Stimulated activated CD8-positive, alpha-beta memory T cell treated with anti-CD3 and anti-CD28 coated beads, Interleukin-15, amount 100 ng/mL, for 24 hours (primary cell): Measurements from ENCODE around the gene DOK7.

Experiments used
- DNase-seq: peaks from one replicate; pipeline ENCODE4 v3.0.0-alpha.2; 2020; ENCODE audit warnings: low read depth

Gene DOK7

DNA sequence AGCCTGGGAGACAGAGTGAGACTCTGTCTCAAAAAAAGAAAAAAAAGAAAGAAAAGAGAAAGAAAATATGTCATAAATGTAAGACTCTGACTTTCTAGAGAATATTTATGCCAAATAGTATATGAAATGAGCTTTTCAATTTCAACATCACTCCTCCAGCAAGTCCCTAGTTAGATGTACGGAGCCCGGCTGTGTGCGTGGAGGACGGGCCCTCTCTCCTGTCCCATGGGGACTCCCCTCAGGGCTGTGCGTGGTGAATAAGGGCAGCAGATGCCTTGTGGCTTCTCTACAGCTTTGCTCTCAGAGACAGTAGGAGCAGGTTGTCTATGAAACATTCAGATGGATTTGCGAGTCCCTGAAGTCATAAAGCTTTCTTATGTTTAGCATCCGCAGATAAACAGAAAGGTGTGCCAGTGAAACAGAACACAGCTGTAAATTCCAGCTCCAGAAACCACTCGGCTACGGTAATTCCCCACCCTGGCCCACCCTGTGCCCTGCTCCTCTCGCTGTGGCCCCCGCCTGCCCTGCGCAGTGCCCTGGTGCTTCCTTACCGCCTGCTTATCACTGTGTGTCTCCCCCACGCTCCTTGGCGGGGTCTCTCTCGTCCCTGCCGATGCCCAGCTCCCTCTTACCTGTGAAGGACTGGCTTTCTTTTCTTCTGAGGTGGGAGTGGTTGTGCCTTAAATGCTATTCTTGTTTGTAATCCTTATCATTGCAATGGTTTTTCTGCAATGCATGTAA, 35.2 kb upstream of the DOK7 start:
- no peak for DNase-seq

DNA sequence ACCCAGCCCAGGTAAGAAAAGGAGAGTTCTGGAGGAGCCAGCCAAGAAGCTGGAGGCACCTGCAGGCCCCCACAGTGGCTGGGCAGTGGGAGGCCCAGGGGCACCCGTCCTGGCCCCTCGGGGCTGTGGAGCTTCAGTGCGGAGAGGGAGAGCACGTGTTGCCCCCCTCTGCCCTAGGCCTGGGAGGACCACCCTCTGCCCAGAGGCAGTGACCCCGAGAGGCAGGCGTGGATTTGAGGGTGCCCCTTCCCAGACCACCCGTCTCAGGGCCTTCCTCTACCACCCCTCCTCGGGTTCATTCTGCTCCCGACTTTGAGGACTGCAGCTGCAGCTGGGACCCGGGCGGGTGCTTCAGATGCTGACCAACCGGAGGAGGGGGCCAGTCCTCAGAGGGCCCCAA, 33.5 kb upstream of the DOK7 start:
- DNase-seq: no peak

- no peak for DNase-seq
Measured at GRCh38 chr4:3430524-3430923, 32.6 kb upstream of the DOK7 start.

- DNase-seq: no peak
Measured at GRCh38 chr4:3431446-3431993, 31.6 kb upstream of the DOK7 start.

DNA sequence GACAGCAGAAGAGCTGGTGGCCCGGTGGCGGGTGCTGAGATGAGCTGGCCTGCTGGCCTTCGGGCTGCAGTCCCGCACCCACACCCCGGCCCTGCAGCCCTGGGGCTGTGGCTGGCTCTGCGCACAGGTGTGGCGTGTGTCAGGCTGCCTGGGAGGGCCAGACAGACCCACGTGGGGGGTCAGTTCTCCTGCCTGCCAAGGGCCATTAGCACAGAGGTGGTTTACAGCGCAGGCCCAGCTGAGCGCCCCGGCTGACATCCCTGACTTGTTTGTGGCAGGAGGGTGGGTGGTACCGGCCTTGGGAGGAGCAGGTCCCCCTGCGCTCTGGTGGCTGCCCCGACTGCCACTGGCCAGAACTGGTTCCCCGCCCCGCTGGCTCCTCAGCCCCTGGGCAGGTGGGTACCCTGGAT, 30.7 kb upstream of the DOK7 start:
- DNase-seq: no peak

- no peak for DNase-seq
Measured at GRCh38 chr4:3433138-3433869, 29.8 kb upstream of the DOK7 start.

DNA sequence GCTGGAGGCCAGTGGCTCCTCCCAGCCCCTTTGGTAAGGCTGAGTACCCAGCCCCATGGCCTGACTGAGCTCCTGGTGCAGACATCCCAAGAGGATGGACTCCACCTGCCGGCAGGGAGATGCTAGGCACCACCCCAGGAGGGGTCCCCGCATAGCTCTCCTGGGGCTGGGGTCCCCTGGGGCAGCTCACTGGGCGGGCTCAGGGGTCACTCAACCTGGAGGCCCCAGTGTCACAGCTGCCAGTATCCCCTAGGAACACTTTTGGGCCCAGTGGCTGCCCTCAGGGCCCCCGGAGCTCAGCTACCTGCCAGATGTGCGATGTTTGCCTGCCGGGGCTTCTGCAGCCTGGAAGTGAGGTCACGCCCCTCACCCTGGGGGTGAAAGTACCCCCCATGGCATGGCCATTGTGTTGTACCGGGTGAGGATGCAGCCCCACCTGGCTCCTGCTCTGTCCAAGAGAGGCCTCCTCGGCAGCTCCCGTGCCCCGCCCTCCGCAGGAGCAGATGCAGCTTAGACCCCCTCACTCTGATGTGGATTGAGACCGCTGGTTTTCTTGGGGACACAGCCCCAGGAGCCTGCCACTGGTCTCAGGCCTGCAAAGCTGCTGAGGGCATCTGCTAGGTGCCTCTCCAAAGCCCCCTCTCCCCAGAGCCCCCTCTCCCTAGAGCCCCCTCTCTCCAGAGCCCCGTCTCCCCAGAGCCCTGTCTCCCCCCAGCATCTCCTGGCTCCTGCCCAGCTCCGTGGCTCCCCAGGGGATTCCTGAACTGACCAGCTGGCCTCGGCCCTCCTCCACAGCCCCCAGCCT, 28.0 kb upstream of the DOK7 start:
- no peak for DNase-seq

GRCh38 chr4:3435686-3435956, 27.5 kb upstream of the DOK7 start:
- no peak for DNase-seq

GRCh38 chr4:3436048-3436797, 26.9 kb upstream of the DOK7 start:
- DNase-seq: no peak

DNA sequence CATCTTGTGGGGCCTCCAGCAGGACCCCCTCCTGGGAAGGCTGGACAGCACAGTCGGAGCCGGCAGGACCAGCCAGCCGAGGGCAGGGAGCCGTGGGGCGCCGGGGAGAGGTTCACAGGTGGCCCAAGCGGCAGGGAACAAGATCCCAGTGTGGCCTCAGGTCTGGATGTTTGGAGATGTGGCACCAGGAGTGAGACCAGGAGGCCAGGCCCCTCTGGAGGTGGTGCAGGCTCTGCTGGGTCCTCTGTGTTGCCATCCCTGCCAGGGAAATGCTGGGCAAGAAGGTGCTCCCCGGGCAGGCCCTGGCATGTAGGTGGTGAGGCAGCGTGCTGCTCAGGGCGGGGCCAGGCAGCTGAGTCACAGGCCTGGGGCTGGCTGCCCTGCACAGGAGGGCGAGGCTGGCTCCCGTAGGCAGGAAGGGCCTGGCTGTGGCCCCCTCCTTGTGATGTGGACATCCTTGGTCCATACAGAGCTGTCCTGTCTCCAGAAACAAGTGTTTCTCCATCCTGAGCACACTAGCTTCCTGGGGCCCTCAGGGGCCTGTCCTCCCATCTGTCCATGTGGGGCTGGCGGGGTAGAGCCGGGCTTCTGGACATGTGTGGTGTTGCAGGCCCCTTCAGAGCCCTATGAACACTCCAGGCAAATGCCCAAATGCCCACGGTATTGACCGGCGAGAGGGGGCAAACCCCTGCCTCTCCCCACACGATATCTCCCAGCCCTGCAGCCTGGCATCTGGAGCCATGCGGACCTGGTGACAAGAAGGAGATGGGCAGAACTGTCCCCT, 26.1 kb upstream of the DOK7 start:
- DNase-seq: no peak

GRCh38 chr4:3437582-3437936, 25.5 kb upstream of the DOK7 start:
- no peak for DNase-seq

GRCh38 chr4:3437998-3438846, 24.9 kb upstream of the DOK7 start:
- no peak for DNase-seq

DNA sequence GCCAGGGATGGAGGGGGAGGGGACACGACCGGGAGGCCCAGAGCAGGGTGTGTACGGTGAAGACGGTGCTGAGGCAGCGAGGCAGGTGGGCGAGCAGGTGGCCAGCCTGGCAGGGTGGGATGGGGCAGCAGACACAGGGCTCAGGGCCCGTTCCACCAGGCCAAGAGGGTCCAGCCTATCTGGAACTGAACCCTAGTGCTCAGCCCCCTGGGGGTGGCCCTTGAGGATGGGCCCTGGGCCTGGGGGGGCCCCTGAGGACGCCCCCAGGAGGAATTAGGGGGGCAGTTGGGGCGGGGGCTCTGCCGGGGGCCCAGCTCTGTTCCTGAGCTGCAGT, 24.3 kb upstream of the DOK7 start:
- DNase-seq: no peak

DNA sequence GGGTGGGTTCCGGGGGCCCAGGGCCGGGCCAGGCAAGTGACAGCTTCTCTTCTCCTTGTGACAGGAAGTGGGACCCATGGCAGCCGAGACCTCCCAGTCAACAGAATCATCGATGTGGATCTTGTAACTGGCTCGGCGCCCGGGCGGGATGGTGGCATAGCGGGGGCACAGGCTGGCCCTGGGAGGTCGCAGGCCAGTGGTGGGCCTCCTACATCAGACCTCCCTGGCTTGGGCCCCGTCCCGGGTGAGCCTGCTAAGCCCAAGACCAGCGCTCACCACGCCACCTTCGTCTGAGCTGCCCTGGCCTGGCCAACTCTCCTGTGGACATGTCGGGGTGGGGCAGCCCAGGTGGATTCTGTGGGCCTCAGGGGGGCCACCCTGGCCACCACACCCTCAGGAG, 23.7 kb upstream of the DOK7 start:
- DNase-seq: no peak

DNA sequence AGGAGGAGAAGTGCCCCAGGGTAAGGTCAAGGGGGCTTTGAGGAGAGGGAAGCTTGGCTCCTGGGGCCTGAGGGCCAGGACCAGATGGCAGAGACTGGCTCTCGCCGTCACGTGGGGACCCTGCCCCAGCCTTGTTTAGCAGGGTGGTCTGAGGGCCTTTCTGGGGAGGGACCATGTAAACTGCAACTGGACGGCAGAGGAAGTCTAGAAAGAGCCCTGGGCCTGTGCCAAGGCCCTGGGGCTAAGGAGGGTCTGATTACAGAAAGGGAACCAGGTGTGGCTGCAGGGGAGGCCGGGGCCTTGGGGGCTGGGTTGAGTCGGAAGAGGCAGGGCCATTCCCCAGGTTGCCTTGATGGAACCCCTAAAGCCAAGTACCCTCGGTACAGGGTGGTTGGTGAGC, 23.1 kb upstream of the DOK7 start:
- DNase-seq: no peak

GRCh38 chr4:3440979-3441500, 22.1 kb upstream of the DOK7 start:
- DNase-seq: no peak

DNA sequence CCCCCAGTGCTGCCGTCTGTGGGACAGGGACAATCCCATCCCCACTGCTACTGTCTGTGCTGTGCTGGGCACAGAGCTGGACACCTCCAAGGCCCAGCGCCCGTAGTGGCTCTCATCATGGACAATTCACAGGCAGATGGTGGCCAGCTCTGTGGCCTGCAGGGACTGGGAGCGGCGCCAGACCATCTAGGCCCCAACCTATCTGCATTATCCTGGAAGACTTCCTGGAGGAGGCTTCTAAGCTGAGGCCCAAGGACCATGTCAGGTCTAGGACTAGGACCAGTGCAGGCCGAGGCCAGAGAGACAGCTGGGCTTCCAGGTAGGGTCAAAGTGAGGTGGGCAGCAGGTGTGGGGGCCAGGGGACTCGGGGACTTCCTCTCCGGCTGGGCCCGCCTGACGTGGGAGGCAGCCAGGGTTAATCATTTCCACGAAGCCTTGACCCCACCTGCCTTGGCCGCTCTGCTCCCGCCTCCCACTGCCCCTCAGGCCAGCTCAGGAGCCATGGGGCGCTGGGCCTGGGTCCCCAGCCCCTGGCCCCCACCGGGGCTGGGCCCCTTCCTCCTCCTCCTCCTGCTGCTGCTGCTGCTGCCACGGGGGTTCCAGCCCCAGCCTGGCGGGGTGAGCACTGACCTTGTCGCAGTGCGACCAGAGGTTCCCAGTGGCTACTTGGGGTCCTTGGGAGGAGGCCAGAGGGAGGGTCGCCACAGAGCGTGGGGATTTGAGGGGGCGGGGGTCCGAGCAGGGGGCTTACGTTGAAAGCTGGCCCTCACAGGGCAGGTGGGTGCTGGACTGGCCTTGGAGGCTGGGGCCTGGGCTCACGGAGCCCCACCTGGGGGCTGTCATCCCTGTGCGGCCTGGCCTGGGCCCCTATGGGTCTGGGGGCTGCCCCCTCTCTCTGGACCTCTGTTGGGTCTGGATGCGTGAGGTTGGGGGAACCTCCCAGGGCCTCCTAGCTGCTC, 21.3 kb upstream of the DOK7 start, which contains the start of gene HGFAC:
HGFAC (plus strand) TSS at position 468 of the 959 bp plus-strand sequence; CDS start at position 502, 34 bp downstream.
- DNase-seq: no peak

- DNase-seq: no peak
Measured at GRCh38 chr4:3442460-3442958, 20.6 kb upstream of the DOK7 start.
